Activated gamma-delta T cell (primary cell): ENCODE results near the gene CXCL16.
"Not testable (repeated sequence)": the region's sequence is repeated elsewhere in the genome, so short reads cannot be mapped to it uniquely, and the experiment has no call there.

Experiments
- DNase-seq: peaks from one replicate; lab custom pipeline; 2025; lab: John Stamatoyannopoulos, UW

Gene CXCL16

GRCh38 chr17:4721203-4722135 is 18.3 kb downstream of the CXCL16 start:
- DNase-seq: peak; percentile 46

- DNase-seq: no peak
Observed at GRCh38 chr17:4720787-4721186, 18.9 kb downstream of the CXCL16 start.

GRCh38 chr17:4719684-4720221 is 20.0 kb downstream of the CXCL16 start:
- no peak for DNase-seq

GRCh38 chr17:4719146-4719545 is 20.6 kb downstream of the CXCL16 start:
- DNase-seq: no peak

GRCh38 chr17:4718276-4718675 is 21.5 kb downstream of the CXCL16 start:
- DNase-seq: no peak

- DNase-seq: no peak
Observed at GRCh38 chr17:4717791-4718190, 21.9 kb downstream of the CXCL16 start.

- no peak for DNase-seq
Observed at GRCh38 chr17:4716081-4716480, 23.6 kb downstream of the CXCL16 start.

GRCh38 chr17:4715063-4715744 is 24.5 kb downstream of the CXCL16 start:
- DNase-seq: peak; percentile 37

GRCh38 chr17:4714340-4715062 is 25.2 kb downstream of the CXCL16 start:
- not testable (repeated sequence) for DNase-seq

- DNase-seq: no peak
Observed at GRCh38 chr17:4712526-4712925, 27.2 kb downstream of the CXCL16 start.

- no peak for DNase-seq
Observed at GRCh38 chr17:4711661-4712181, 28.0 kb downstream of the CXCL16 start.

GRCh38 chr17:4710693-4711634 is 28.8 kb downstream of the CXCL16 start:
- no peak for DNase-seq

- peak; percentile 100 for DNase-seq
Observed at GRCh38 chr17:4709794-4710692, 29.7 kb downstream of the CXCL16 start, which contains the start of gene ARRB2. TSS of gene ARRB2 (plus strand) at chr17:4710632. CDS start at chr17:4710722, 90 bp downstream.

- no peak for DNase-seq
Observed at GRCh38 chr17:4708436-4708835, 31.3 kb downstream of the CXCL16 start.

- no peak for DNase-seq
Observed at GRCh38 chr17:4706121-4706520, 33.6 kb downstream of the CXCL16 start.

- DNase-seq: no peak
Observed at GRCh38 chr17:4704991-4705390, 34.7 kb downstream of the CXCL16 start.

GRCh38 chr17:4704574-4704907 is 35.2 kb downstream of the CXCL16 start:
- not testable (repeated sequence) for DNase-seq

- no peak for DNase-seq
Observed at GRCh38 chr17:4703330-4703691, 36.4 kb downstream of the CXCL16 start.

GRCh38 chr17:4701116-4701515 is 38.6 kb downstream of the CXCL16 start:
- no peak for DNase-seq
